ENCODE measurements around the gene PITX1.

Gene PITX1

GRCh38 chr5:135069895-135070657 is 36.0 kb upstream of the PITX1 start:
- Histone ChIP-seq H3K9ac (ENCODE audit: low read depth, low read length) (no peak overlapping the region), H3K4me3 (ENCODE audit: low read depth, low read length) (no peak overlapping the region), H3K36me3 (ENCODE audit: control insufficient read depth, insufficient read depth, low read length) (no peaks in the 10 kb centered on the region), H3K9me3 (ENCODE audit: control insufficient read depth, insufficient read depth, low read length) (no peaks in the 10 kb centered on the region), H3K4me1 (ENCODE audit: control insufficient read depth, insufficient read depth, low read length) (peaks cover 3% of the 10 kb centered on the region), H3K27me3 (ENCODE audit: control insufficient read depth, insufficient read depth, low read length) (peaks cover 81% of the 10 kb centered on the region)

- Histone ChIP-seq H3K4me1 (ENCODE audit: control insufficient read depth, insufficient read depth, low read length) (peaks cover 3% of the 10 kb centered on the region), H3K4me3 (ENCODE audit: low read depth, low read length) (no peak overlapping the region), H3K36me3 (ENCODE audit: control insufficient read depth, insufficient read depth, low read length) (no peaks in the 10 kb centered on the region), H3K9me3 (ENCODE audit: control insufficient read depth, insufficient read depth, low read length) (no peaks in the 10 kb centered on the region), H3K9ac (ENCODE audit: low read depth, low read length) (no peak overlapping the region), H3K27me3 (ENCODE audit: control insufficient read depth, insufficient read depth, low read length) (peaks cover 75% of the 10 kb centered on the region)
Observed at GRCh38 chr5:135069016-135069770, 35.2 kb upstream of the PITX1 start.

GRCh38 chr5:135067587-135067986 is 33.6 kb upstream of the PITX1 start:
- Histone ChIP-seq H3K9ac (ENCODE audit: low read depth, low read length) (no peak overlapping the region), H3K4me1 (ENCODE audit: control insufficient read depth, insufficient read depth, low read length) (peaks cover 3% of the 10 kb centered on the region), H3K36me3 (ENCODE audit: control insufficient read depth, insufficient read depth, low read length) (no peaks in the 10 kb centered on the region), H3K4me3 (ENCODE audit: low read depth, low read length) (no peak overlapping the region), H3K27me3 (ENCODE audit: control insufficient read depth, insufficient read depth, low read length) (peaks cover 65% of the 10 kb centered on the region), H3K9me3 (ENCODE audit: control insufficient read depth, insufficient read depth, low read length) (no peaks in the 10 kb centered on the region)

- Histone ChIP-seq H3K9me3 (ENCODE audit: control insufficient read depth, insufficient read depth, low read length) (no peaks in the 10 kb centered on the region), H3K9ac (ENCODE audit: low read depth, low read length) (no peak overlapping the region), H3K27me3 (ENCODE audit: control insufficient read depth, insufficient read depth, low read length) (peaks cover 58% of the 10 kb centered on the region), H3K4me1 (ENCODE audit: control insufficient read depth, insufficient read depth, low read length) (no peaks in the 10 kb centered on the region), H3K36me3 (ENCODE audit: control insufficient read depth, insufficient read depth, low read length) (no peaks in the 10 kb centered on the region), H3K4me3 (ENCODE audit: low read depth, low read length) (no peak overlapping the region)
Observed at GRCh38 chr5:135066781-135067180, 32.8 kb upstream of the PITX1 start.

GRCh38 chr5:135065306-135066265 is 31.6 kb upstream of the PITX1 start:
- Histone ChIP-seq H3K4me1 (ENCODE audit: control insufficient read depth, insufficient read depth, low read length) (no peaks in the 10 kb centered on the region), H3K9ac (ENCODE audit: low read depth, low read length) (no peak overlapping the region), H3K4me3 (ENCODE audit: low read depth, low read length) (no peak overlapping the region), H3K9me3 (ENCODE audit: control insufficient read depth, insufficient read depth, low read length) (no peaks in the 10 kb centered on the region), H3K27me3 (ENCODE audit: control insufficient read depth, insufficient read depth, low read length) (peaks cover 46% of the 10 kb centered on the region), H3K36me3 (ENCODE audit: control insufficient read depth, insufficient read depth, low read length) (no peaks in the 10 kb centered on the region)

- peaks cover 33% of the 10 kb centered on the region for H3K27me3 ChIP-seq (ENCODE audit: control insufficient read depth, insufficient read depth, low read length)
- H3K36me3 ChIP-seq (ENCODE audit: control insufficient read depth, insufficient read depth, low read length), result no peaks in the 10 kb centered on the region
- H3K9me3 ChIP-seq (ENCODE audit: control insufficient read depth, insufficient read depth, low read length), result no peaks in the 10 kb centered on the region
- H3K9ac ChIP-seq (ENCODE audit: low read depth, low read length), result no peak overlapping the region
- H3K4me1 ChIP-seq (ENCODE audit: control insufficient read depth, insufficient read depth, low read length), result no peaks in the 10 kb centered on the region
- no peak overlapping the region for H3K4me3 ChIP-seq (ENCODE audit: low read depth, low read length)
Observed at GRCh38 chr5:135064235-135064570, 30.2 kb upstream of the PITX1 start.

- H3K27me3 ChIP-seq (ENCODE audit: control insufficient read depth, insufficient read depth, low read length), result peaks cover 28% of the 10 kb centered on the region
- H3K4me3 ChIP-seq (ENCODE audit: low read depth, low read length), result no peak overlapping the region
- no peak overlapping the region for H3K9ac ChIP-seq (ENCODE audit: low read depth, low read length)
- H3K4me1 ChIP-seq (ENCODE audit: control insufficient read depth, insufficient read depth, low read length), result no peaks in the 10 kb centered on the region
- no peaks in the 10 kb centered on the region for H3K36me3 ChIP-seq (ENCODE audit: control insufficient read depth, insufficient read depth, low read length)
- H3K9me3 ChIP-seq (ENCODE audit: control insufficient read depth, insufficient read depth, low read length), result no peaks in the 10 kb centered on the region
Observed at GRCh38 chr5:135063511-135064234, 29.6 kb upstream of the PITX1 start.

- Histone ChIP-seq H3K4me3 (ENCODE audit: low read depth, low read length) (no peak overlapping the region), H3K9me3 (ENCODE audit: control insufficient read depth, insufficient read depth, low read length) (no peaks in the 10 kb centered on the region), H3K9ac (ENCODE audit: low read depth, low read length) (no peak overlapping the region), H3K27me3 (ENCODE audit: control insufficient read depth, insufficient read depth, low read length) (peaks cover 33% of the 10 kb centered on the region), H3K4me1 (ENCODE audit: control insufficient read depth, insufficient read depth, low read length) (no peaks in the 10 kb centered on the region), H3K36me3 (ENCODE audit: control insufficient read depth, insufficient read depth, low read length) (no peaks in the 10 kb centered on the region)
Observed at GRCh38 chr5:135063056-135063445, 29.0 kb upstream of the PITX1 start.

GRCh38 chr5:135062216-135063055 is 28.4 kb upstream of the PITX1 start:
- Histone ChIP-seq H3K4me3 (ENCODE audit: low read depth, low read length) (no peak overlapping the region), H3K27me3 (ENCODE audit: control insufficient read depth, insufficient read depth, low read length) (peaks cover 31% of the 10 kb centered on the region), H3K9ac (ENCODE audit: low read depth, low read length) (no peak overlapping the region), H3K4me1 (ENCODE audit: control insufficient read depth, insufficient read depth, low read length) (no peaks in the 10 kb centered on the region), H3K9me3 (ENCODE audit: control insufficient read depth, insufficient read depth, low read length) (no peaks in the 10 kb centered on the region), H3K36me3 (ENCODE audit: control insufficient read depth, insufficient read depth, low read length) (no peaks in the 10 kb centered on the region)

- no peaks in the 10 kb centered on the region for H3K36me3 ChIP-seq (ENCODE audit: control insufficient read depth, insufficient read depth, low read length)
- H3K4me3 ChIP-seq (ENCODE audit: low read depth, low read length), result no peak overlapping the region
- H3K4me1 ChIP-seq (ENCODE audit: control insufficient read depth, insufficient read depth, low read length), result no peaks in the 10 kb centered on the region
- no peaks in the 10 kb centered on the region for H3K9me3 ChIP-seq (ENCODE audit: control insufficient read depth, insufficient read depth, low read length)
- peaks cover 22% of the 10 kb centered on the region for H3K27me3 ChIP-seq (ENCODE audit: control insufficient read depth, insufficient read depth, low read length)
- no peak overlapping the region for H3K9ac ChIP-seq (ENCODE audit: low read depth, low read length)
Observed at GRCh38 chr5:135061001-135061400, 27.0 kb upstream of the PITX1 start.

Data from iPS-15b (cell line).